GM12872 (cell line): ENCODE measurements around the gene ZNF644.

Experiments used
- CTCF ChIP-seq: IDR thresholded peaks from 3 replicates; pipeline ENCODE4 v1.5.1; 2011; ENCODE audit warnings: low read depth, mild to moderate bottlenecking, low read length, moderate library complexity; ENCODE audit not compliant: insufficient read depth

ZNF644 gene

GRCh38 chr1:91026777-91027176 is 4.9 kb upstream of the ZNF644 start:
- TF ChIP-seq CTCF: peak; percentile 33; the same call in 2 of the 3 replicates

GRCh38 chr1:91026320-91026719 is 4.5 kb upstream of the ZNF644 start:
- no peak for TF ChIP-seq CTCF

- TF ChIP-seq CTCF: no peak
These were observed 2.8 kb upstream of the ZNF644 start for GRCh38 chr1:91024481-91025119.

GRCh38 chr1:91022518-91022929 is 689 bp upstream of the ZNF644 start:
- no peak for TF ChIP-seq CTCF

- TF ChIP-seq CTCF: no peak
These were observed 709 bp downstream of the ZNF644 start for GRCh38 chr1:91020967-91021685.

- TF ChIP-seq CTCF: no peak
These were observed 1.3 kb downstream of the ZNF644 start for GRCh38 chr1:91020486-91020885.

- peak; percentile 56; the same call in 2 of the 3 replicates for TF ChIP-seq CTCF
These were observed 3.8 kb downstream of the ZNF644 start for GRCh38 chr1:91018006-91018405.
